K562 (cell line): ENCODE data around the gene NEURL4. TPM values are rescaled to one million over a fixed set of nuclear protein-coding genes. Genes with fewer than 3 reads are reported as not detected.
A peak's percentile ranks its signal among the peaks of the same experiment; 100 is the strongest.

ENCODE experiments used
- PCBP1 ChIP-seq: fragments of 200-400 bp; formaldehyde crosslinking; IDR thresholded peaks from 2 replicates; pipeline ENCODE4 v1.6.1; 2018; ENCODE audit warnings: mild to moderate bottlenecking, low read depth, low read length; ENCODE audit not compliant: poor library complexity, severe bottlenecking
- PHF8 ChIP-seq: fragments of 200-600 bp; sonication (generic); IDR thresholded peaks from 2 replicates; pipeline ENCODE4 v1.6.1; 2012; ENCODE audit warnings: mixed run types, mild to moderate bottlenecking, inconsistent platforms, low read length, moderate library complexity, borderline replicate concordance
- POLR2A ChIP-seq: fragments of 450-650 bp; conservative IDR thresholded peaks from 2 replicates; pipeline ENCODE4 v1.6.1; 2016
- SAP30 ChIP-seq: fragments of 200-600 bp; sonication (generic); IDR thresholded peaks from 2 replicates; pipeline ENCODE4 v1.6.1; 2012; ENCODE audit warnings: borderline replicate concordance, low read depth, mild to moderate bottlenecking, moderate library complexity, low read length, control low read depth, inconsistent platforms; ENCODE audit not compliant: insufficient read depth, poor library complexity, severe bottlenecking
- SUPT5H ChIP-seq: fragments of 450-650 bp; IDR thresholded peaks from 2 replicates; pipeline ENCODE4 v1.6.1; 2016
- ZFP1 ChIP-seq: fragments of 450-650 bp; formaldehyde crosslinking; IDR thresholded peaks from 2 replicates; pipeline ENCODE4 v1.4.0; 2020; ENCODE audit warnings: mild to moderate bottlenecking, mixed read lengths
- ZFP36 ChIP-seq: fragments of 150-350 bp; IDR thresholded peaks from 2 replicates; pipeline ENCODE4 v1.6.1; 2018; ENCODE audit warnings: low read length, low read depth; ENCODE audit not compliant: partially characterized antibody
- ZFX ChIP-seq: sonication (generic); formaldehyde crosslinking; IDR thresholded peaks from 2 replicates; pipeline ENCODE4 v1.8.0; 2022; ENCODE audit warnings: mild to moderate bottlenecking, missing genetic modification reagents, moderate library complexity
- ZNF507 ChIP-seq: conservative IDR thresholded peaks from 2 replicates; pipeline ENCODE4 v1.6.1; 2017; ENCODE audit warnings: missing genetic modification characterization, missing compliant biosample characterization
- polyA plus RNA-seq, 8 experiments: library from polyadenylated mRNA; depleted of rRNA in 4 of 8; stranded (reverse) in 5 of 8; unstranded in 3 of 8; fragments of >200 nt; fragmentation: Nextera tagmentation in 2 of 8; fragmentation: Illumina TruSeq in 1 of 8; extraction: Ambion mirVana in 2 of 8; extraction: Trizol in 1 of 8; gene quantifications; 2 replicates each; pipeline versions ENCODE4 v1.2.1 to v1.2.3, GENCODE V29; 2011 to 2014; ENCODE audit warnings: inconsistent platforms in 1 of 8, missing spikeins in 1 of 8
- total RNA-seq, 7 experiments: library from RNA; depleted of rRNA in 6 of 7; stranded (reverse); fragments of >200 nt in 6 of 7; fragmentation: Illumina TruSeq in 2 of 7; extraction: Trizol in 2 of 7; gene quantifications; 2 replicates each; pipeline versions ENCODE4 v1.2.1 to v1.2.3, GENCODE V29; 2011 to 2021; ENCODE audit warnings: low replicate concordance in 1 of 7
- TF ChIP-seq, protein P1 (sequence below): sonication (generic); formaldehyde crosslinking; IDR thresholded peaks from 2 replicates; pipeline ENCODE4 v1.8.0; 2022; ENCODE audit warnings: mild to moderate bottlenecking, low read depth, missing genetic modification reagents
- TF ChIP-seq, protein P2 (sequence below): conservative IDR thresholded peaks from 2 replicates; pipeline ENCODE4 v1.6.1; 2011; ENCODE audit warnings: low read depth, mild to moderate bottlenecking, low read length; ENCODE audit not compliant: control insufficient read depth
- TF ChIP-seq, protein P3 (sequence below): fragments of 450-650 bp; IDR thresholded peaks from 2 replicates; pipeline ENCODE4 v1.7.1; 2018; ENCODE audit warnings: mild to moderate bottlenecking, low read depth; ENCODE audit not compliant: partially characterized antibody
- TF ChIP-seq, protein P4 (sequence below): sonication (generic); formaldehyde crosslinking; IDR thresholded peaks from 2 replicates; pipeline ENCODE4 v1.9.0; 2022; ENCODE audit warnings: mild to moderate bottlenecking, missing genetic modification reagents
- TF ChIP-seq, protein P5 (sequence below), 2 experiments: fragments of 450-650 bp; conservative IDR thresholded peaks; 2 replicates each; pipeline ENCODE4 v1.6.1; 2017; ENCODE audit warnings: mild to moderate bottlenecking in 2 of 2, moderate library complexity in 2 of 2
- TF ChIP-seq, protein P6 (sequence below): fragments of 250-450 bp; sonication (Bioruptor Pico); IDR thresholded peaks from 2 replicates; pipeline ENCODE4 v1.5.0; 2021; ENCODE audit warnings: mild to moderate bottlenecking, borderline replicate concordance
- TF ChIP-seq, protein P7 (sequence below): fragments of 250-450 bp; sonication (Bioruptor Pico); IDR thresholded peaks from 2 replicates; pipeline ENCODE4 v1.9.0; 2021; ENCODE audit warnings: mild to moderate bottlenecking

Gene NEURL4
- total and polyA plus RNA-seq, 9 of the 15 experiments (the other 6 are each of a cell fraction or from before 2014, with no cell fraction given), result 0.08 to 37.4 (median 11.5) TPM

DNA sequence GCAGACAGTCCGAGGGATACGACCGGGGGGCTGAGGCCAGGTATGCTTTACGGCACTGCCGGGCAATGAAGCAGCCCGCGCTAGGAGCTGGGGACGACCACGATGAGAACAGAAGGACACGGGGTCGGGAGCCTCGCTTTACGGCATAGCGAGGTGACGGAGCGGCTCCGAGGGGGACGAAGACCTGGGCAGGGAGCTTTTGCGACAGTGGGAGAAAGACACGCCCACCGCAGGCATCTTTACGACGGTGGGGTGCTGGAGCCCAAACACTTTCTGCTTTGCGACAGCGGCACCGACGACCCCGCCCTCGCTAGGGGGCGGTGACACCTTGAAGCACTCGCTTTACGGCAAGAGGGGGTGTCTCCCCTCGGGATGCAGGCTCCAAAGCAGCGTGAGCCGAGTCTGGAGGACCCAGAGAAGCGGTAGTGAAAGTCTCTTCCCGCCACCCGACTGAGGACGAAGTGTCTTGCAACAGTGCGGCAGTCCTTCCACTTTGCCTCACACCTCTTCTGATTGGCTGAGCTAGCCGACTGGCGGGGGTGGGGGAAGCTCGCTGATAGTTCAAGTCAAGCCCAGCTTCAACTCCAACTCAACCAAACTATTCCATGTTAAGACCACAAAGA is 350 bp upstream of the NEURL4 start (continued):
- TF ChIP-seq PCBP1 (no peak), PHF8 (peak; percentile 57; the same call in 1 of the 2 replicates), POLR2A (peak; percentile 70), SAP30 (peak; percentile 70), ZFP36 (no peak), ZFX (peak; percentile 30), ZNF507 (tag) (no peak), SUPT5H (peak; percentile 55), ZFP1 (CRISPR knock-in tag) (no peak)
- TF ChIP-seq, protein P1, sequence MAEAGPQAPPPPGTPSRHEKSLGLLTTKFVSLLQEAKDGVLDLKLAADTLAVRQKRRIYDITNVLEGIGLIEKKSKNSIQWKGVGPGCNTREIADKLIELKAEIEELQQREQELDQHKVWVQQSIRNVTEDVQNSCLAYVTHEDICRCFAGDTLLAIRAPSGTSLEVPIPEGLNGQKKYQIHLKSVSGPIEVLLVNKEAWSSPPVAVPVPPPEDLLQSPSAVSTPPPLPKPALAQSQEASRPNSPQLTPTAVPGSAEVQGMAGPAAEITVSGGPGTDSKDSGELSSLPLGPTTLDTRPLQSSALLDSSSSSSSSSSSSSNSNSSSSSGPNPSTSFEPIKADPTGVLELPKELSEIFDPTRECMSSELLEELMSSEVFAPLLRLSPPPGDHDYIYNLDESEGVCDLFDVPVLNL (CRISPR knock-in tag), result peak; percentile 30; the same call in 1 of the 2 replicates
- TF ChIP-seq, protein P2, sequence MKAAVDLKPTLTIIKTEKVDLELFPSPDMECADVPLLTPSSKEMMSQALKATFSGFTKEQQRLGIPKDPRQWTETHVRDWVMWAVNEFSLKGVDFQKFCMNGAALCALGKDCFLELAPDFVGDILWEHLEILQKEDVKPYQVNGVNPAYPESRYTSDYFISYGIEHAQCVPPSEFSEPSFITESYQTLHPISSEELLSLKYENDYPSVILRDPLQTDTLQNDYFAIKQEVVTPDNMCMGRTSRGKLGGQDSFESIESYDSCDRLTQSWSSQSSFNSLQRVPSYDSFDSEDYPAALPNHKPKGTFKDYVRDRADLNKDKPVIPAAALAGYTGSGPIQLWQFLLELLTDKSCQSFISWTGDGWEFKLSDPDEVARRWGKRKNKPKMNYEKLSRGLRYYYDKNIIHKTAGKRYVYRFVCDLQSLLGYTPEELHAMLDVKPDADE, result no peak
- TF ChIP-seq, protein P3, sequence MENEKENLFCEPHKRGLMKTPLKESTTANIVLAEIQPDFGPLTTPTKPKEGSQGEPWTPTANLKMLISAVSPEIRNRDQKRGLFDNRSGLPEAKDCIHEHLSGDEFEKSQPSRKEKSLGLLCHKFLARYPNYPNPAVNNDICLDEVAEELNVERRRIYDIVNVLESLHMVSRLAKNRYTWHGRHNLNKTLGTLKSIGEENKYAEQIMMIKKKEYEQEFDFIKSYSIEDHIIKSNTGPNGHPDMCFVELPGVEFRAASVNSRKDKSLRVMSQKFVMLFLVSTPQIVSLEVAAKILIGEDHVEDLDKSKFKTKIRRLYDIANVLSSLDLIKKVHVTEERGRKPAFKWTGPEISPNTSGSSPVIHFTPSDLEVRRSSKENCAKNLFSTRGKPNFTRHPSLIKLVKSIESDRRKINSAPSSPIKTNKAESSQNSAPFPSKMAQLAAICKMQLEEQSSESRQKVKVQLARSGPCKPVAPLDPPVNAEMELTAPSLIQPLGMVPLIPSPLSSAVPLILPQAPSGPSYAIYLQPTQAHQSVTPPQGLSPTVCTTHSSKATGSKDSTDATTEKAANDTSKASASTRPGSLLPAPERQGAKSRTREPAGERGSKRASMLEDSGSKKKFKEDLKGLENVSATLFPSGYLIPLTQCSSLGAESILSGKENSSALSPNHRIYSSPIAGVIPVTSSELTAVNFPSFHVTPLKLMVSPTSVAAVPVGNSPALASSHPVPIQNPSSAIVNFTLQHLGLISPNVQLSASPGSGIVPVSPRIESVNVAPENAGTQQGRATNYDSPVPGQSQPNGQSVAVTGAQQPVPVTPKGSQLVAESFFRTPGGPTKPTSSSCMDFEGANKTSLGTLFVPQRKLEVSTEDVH, result peak; percentile 81
- TF ChIP-seq, protein P4, sequence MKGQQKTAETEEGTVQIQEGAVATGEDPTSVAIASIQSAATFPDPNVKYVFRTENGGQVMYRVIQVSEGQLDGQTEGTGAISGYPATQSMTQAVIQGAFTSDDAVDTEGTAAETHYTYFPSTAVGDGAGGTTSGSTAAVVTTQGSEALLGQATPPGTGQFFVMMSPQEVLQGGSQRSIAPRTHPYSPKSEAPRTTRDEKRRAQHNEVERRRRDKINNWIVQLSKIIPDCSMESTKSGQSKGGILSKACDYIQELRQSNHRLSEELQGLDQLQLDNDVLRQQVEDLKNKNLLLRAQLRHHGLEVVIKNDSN (CRISPR knock-in tag), result 0 out of 2 replicates have a peak, but pooled peaks have one; percentile 16
- TF ChIP-seq, protein P5, sequence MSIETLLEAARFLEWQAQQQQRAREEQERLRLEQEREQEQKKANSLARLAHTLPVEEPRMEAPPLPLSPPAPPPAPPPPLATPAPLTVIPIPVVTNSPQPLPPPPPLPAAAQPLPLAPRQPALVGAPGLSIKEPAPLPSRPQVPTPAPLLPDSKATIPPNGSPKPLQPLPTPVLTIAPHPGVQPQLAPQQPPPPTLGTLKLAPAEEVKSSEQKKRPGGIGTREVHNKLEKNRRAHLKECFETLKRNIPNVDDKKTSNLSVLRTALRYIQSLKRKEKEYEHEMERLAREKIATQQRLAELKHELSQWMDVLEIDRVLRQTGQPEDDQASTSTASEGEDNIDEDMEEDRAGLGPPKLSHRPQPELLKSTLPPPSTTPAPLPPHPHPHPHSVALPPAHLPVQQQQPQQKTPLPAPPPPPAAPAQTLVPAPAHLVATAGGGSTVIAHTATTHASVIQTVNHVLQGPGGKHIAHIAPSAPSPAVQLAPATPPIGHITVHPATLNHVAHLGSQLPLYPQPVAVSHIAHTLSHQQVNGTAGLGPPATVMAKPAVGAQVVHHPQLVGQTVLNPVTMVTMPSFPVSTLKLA (conservative IDR thresholded peaks at IDR 0.05), result peak; percentile 38 to 60; a peak in 2 of 4 replicates
- TF ChIP-seq, protein P6, sequence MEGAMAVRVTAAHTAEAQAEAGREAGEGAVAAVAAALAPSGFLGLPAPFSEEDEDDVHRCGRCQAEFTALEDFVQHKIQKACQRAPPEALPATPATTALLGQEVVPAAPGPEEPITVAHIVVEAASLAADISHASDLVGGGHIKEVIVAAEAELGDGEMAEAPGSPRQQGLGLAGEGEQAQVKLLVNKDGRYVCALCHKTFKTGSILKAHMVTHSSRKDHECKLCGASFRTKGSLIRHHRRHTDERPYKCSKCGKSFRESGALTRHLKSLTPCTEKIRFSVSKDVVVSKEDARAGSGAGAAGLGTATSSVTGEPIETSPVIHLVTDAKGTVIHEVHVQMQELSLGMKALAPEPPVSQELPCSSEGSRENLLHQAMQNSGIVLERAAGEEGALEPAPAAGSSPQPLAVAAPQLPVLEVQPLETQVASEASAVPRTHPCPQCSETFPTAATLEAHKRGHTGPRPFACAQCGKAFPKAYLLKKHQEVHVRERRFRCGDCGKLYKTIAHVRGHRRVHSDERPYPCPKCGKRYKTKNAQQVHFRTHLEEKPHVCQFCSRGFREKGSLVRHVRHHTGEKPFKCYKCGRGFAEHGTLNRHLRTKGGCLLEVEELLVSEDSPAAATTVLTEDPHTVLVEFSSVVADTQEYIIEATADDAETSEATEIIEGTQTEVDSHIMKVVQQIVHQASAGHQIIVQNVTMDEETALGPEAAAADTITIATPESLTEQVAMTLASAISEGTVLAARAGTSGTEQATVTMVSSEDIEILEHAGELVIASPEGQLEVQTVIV (CRISPR knock-in tag), result peak; percentile 98
- TF ChIP-seq, protein P7, sequence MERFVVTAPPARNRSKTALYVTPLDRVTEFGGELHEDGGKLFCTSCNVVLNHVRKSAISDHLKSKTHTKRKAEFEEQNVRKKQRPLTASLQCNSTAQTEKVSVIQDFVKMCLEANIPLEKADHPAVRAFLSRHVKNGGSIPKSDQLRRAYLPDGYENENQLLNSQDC, result no peak
